ENCODE data around the gene KLHDC7B.

The KLHDC7B gene

DNA sequence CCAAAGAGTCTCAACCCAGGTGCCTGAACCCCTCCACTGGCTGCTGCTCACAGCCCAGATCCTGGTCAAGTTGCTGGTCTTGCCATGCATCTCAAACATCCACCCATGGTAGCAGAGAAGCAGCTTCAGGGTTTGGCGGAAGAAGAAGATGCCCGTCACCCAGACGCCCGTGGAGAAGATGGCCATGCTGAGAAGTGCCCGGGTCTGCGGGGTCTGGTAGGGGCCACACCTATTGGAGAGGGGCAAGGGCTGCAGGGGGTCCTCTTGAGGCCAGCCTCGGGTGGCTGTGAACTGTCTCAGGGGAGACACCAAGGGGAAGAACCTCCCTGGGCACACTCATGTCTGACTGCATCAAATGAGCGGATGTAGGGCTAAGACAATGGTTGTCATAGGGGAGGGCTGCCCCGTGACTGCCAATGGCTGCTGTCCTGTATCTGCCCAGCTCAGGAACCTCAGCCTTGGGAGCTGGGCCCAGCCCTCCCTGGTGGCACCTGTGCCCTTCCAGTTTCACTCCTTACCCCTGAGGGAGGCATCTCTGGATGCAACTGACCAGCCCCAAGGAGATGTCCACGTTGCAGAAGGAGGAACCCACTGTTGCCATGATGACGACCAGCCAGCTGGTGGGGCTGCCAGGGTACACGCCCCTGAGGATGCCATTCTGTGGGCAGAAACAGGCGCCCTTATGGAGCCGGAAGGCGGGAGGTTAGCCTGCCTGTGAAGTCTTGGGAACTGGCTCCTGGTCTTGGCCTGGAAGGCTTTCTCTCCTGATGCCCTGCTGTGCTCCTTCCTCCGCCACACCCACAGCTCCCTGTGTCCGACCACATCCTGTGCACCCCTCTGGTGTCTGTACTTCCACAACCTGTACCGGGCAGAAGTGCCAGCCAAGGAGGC is 31.4 kb downstream of the KLHDC7B start:
- no peak for DNase-seq

DNA sequence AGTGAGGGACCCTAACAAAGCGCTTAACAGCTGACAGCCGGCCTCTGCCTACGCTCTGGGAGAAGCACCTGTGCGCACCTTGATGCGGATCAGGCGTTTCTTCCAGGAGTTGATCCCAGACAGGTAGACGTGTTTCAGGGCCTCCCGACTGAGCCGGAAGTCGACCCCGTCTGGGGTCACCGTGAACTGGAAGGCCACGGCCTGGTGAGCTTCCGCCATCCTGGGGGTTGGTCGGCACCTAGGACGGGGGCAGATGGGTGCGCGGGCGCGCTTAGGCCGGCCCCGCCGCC is 31.9 kb downstream of the KLHDC7B start:
- DNase-seq: no peak

DNA sequence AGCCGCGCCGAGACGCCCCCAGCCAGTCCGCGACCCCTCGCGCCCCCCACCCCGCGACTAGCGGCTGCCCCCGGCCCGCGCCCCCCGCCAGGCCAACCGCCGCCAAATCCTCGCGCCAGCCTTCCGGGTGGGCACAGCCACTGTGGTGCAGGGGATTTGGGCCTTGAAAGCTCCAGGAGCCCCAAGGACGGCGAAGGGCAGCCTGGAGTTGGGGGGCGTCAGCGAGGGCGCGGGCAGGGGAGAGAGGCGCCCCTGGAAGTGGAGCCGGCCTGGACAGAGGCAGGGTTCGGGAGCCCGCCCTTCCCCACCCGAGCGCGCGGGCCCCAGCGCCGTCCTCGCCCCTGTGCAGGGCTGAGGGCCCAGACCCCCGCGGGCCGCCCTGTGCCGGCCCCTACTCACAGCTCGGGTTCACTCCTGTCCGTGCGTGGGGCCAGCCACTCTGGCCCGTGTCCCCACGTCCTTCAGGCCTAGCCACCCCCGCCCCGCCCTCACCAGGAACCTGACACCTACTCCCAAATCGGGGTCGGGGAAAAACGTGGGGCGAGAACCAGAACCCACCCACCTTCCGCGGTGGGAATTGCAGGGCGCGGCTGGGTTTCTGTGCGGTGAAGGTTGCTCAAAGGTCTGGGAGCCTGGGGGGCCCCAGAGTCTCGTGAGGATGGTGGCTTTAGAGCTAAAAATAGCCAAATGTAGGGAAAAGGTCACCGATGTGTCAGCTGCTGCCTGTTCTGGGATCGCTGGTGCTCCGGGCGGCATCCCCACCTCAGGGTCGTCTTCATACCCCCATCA is 32.5 kb downstream of the KLHDC7B start, which contains the start of gene CPT1B:
Gene CPT1B, minus strand, starts transcription at position 441 of the 789 bp plus-strand sequence. CDS start 512 bp downstream, outside the sequence.
- DNase-seq: no peak

DNA sequence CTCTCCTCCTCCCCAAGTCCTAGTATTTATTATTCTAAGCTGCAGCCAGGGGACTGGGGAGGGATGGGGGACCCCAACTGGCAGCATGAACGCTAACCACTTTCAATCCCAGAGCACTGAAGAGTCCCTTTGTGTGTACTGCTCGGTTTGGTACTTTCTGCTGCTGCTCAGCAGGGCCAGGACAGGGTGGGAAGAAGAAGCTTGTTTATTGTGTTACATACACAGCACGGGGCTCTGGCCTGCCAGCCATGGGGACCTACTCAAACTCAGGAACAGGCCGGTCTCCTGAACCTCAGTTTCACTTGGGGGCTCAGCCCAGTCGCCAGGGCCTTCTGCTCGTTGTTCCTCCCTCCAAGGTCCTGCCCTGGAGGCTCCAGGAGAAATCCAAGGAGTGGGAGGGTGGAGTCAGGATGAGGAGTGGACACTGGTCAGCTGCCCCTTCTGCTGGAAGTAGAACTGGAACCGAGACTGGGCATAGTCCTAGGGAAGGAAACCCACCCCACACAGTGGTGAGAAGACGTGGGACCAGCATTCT is 33.1 kb downstream of the KLHDC7B start:
- DNase-seq: no peak

DNA sequence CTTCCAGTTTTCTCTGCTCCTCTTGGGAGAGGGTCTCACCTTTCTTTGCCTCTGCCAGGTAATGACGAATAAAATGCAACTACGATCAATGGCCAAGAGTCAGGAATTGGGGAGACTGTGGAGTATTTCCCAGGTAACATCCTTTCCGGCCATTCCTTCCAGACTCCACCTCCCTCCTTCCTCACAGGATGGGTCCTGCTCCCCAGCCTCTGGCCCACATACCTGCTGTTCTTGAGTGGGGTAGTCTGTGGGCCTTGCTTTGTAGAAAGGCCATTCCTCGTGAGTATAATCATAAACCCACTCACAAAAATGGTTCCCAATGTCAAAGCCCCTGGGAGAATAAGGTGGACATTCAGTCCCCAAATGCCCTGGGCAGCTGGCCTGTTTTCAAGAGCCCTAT is 34.1 kb downstream of the KLHDC7B start:
- DNase-seq: no peak

DNA sequence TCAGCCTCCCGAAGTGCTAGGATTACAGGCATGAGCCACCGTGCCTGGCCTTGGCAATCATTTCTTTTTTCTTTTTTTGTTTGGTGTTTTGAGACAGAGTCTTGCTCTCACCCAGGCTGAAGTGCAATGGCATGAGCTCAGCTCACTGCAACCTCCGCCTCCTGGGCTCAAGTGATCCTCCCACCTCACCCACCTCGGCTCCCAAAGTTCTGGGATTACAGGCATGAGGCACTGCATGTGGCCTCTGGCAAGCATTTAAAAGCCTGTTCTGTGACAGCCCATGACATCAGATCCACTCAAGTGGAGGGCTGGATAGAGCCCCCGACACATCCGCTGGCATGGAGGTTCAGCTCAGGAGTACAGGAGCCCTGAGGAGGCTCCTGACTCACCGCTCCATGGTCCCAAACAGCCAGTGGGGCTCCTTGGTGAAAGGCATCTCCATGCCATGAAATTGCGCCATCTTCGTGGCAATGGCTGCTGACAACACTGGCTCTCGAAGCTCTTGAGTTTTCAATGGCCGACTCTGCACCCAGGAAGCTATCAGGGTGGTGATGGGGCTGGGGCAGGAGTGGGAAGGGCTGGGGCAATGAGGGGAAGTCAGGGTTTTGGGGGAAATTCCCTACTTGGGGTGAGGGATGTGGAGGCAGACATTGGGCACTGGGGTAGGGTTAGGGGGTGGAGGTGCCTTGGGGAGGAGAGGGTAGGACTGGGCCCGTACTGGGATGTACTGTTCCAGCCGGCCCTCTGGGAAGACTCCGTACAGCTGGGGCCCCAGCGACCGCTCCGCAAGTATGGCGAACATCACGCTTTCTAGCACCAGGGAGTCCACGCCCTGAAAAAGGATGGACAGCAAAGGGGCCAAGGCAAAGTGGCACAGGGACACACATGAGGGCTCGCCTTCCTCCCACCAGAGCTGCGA is 35.6 kb downstream of the KLHDC7B start:
- DNase-seq: no peak

DNA sequence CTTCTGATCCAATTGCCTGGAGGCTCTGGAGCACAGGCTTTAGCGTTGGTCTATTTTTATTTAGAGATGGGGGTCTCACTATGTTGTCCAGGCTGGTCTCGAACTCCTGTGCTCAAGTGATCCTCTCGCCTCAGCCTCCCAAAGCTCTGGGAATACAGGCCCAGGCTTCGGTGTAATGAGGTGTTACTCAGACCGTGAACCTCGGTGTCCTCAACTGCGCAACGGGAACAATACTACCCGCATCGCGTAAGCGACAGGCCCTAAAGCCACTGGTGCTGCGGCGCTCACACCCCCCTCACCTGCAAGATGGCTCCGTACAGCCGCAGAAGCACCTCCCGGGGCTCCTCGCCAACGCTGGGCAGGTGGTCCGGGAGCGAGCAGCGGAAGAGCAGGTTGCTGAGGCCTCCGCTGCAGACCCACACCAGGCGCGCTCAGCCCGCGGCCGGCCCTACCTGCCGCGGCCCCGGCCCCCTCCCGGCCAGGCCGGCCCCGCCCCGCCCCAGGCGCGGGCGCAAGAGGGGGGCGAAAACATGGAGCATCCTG is 36.3 kb downstream of the KLHDC7B start:
- no peak for DNase-seq

DNA sequence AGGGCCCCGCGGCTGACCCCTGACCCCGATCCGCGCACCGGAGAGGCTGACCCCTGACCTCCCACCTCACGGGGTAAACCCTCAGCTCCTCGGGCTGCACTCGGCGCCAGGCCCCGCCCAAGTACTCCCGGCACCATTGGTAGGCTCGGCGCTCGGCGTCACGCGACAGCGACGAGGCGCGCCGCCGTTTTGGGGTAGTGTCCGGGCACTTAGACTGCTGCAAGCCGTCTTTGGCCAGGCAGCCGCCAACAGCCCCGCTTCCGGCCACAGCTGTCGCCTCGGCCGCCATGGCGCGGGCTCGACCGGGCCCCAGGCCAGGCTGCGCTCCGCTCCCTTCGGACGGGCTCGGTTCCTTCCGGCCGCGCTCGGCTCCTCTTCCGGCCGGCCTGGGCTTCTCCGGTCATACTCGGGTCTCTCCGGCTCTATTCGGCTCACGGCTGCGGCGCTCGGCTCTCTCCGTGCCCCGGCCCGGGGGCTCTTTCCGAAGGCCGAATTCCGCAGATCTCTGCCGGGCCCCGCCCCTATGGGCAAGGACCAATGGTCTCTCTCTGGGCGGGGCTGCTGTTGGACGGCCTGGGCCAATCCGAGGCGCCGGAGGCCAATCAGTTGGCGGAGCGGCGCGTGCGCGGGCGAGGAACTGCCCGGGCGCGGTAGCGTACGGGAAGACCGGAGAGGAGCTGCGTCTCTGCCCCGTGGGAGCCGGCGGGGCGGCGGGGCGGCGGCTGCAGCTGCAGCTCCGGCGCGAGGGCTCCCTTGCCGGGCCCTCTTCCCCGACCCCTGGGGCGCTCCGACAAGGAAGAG is 37.0 kb downstream of the KLHDC7B start, which contains the start of gene CHKB:
Gene CHKB, minus strand, starts transcription at position 357 of the 801 bp plus-strand sequence. Its CDS starts 68 bp downstream, at position 289.
- peak; percentile 99 for DNase-seq

DNA sequence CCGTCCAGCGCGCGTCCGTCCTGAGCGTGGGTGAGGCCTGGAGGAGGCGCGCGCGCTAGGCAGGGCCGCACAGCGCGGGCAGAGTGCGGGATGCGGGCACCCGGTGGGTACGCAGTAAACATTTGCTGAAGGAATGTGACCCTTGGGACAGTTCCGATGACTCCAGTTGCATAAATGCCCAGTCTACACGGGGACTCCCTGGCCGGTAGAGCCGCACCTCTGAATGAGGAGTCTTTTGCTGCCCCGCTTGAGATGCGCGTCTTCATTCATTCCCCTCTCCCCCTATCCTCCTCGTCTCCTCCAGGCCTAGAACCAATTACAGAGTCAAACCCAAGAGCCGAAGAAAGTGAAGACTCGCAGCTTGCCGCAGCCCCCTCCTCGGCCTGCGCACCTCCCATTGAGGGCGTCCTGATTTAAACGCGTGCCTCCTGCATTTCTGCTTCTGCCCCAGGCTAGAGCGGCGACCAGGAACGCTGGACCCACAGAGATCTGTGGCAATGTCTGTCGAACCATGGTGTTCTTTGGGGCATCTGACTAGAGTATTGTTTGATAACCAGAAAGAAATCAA is 37.7 kb downstream of the KLHDC7B start:
- no peak for DNase-seq

DNA sequence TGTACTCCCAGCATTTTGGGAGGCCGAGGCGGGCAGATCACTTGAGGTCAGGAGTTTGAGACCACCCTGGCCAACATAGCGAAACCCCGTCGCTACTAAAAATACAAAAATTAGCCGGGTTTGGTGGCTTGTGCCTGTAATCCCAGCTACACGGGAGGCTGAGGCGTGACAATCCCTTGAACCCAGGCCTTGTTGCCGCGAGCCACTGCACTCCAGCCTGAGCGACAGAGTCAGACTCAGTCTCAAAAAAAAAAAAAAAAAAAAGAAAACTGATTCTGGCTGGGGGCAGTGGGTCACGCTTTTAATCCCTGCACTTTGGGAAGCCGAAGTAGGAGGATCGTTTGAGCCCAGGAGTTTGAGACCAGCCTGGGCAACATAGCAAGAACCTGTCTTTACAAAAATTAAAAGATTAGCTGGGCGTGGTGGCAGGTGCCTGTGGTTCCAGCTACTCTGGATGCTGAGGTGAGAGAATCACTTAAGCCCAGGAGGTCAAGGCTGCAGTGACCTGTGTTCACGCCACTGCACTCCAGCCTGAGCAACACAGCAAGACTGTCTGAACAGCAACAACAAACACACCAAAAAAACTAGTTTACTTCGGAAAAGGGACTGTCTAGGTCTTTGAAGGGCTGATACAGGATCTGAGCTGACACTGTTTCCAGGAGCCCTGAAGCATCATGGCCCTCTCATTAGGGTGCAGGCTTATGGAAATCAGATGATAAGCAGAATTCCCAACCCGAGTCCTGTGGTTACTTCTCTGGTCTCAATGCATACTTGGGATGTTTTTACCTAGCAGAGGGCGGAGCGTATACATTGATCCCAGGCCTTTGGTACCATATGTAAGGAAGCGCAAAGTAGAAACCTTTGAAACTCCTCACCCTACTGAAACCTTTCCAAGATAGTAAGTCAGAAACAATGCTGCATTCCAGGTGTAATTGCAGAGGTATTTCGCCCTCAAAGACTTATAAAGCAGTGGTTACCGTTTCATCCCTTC is 38.7 kb downstream of the KLHDC7B start:
- DNase-seq: no peak

DNA sequence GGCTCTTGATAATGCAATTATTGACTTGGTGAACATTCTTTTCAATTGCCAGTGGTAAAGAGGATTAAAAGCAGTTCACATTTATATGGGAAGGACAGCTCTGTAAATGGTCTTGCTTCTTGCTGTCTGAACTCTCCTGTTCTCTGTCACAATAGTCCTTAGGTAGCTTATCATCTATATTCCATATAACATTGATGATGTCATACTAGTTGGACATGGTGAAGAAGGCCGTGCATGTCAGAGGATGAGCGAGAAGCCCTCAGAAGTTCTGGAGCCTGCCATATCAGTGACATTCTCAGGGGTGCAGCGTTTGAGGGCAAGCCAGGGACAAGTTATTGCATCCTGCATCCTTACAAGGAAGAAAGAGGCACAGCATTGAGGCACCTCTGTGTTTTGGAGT is 39.5 kb downstream of the KLHDC7B start:
- DNase-seq: no peak

DNA sequence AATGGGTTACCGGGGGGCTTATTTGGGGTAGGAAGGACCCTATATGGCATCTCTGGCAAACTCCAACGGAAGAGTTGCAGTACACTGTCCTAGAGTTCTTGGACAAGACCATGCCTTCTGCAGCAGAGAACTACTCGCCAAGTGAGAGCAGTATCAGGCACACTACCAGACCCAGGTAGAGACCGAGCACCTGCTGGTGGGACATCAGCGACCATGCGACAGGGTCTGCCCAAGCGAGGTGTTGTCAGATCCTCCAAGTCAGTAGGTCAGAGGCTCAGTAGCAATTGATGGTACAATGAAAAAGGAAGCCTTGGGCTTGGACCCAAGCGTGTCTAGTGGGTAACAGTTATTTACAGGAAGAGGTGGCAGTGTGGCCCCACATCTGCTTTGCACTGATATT is 40.1 kb downstream of the KLHDC7B start:
- no peak for DNase-seq

DNA sequence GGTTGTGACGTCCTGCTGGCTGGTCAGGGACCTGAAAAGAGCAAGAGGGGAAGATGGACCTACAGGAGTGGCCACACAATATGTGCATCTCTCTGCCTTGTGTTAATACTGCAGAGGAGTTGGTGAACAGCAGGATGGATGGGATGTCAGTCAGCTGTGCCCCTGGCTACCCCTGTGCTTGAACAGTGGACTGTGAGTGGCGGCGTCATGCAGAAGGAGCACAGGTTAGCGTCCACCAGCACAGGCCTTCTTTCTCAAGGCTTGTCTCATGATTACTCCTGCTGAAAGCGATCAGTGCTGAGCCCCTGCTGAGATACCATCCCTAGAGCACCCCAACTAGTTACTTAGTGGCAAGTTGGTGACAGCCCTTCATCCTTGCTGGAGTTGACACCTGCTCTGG is 40.7 kb downstream of the KLHDC7B start:
- no peak for DNase-seq

DNA sequence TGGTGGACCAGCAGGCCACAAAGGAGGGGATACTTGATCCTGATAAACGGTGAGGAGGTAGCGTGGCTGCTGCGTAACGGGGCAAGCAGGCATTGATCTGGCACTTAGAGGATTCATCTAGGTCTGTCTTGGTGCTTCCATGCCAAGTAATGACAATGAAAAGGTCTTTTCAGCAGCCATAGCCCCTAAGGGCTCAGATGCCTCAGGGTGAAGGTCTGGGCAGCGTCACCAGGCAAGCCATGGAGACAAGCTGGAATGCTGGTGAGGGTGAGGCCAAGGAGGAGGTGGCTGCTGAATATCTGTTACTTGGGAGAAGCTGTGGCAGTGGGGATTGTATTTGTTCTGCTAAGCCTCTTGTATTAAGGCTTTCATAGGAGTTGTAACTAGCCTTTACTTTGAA is 41.7 kb downstream of the KLHDC7B start:
- DNase-seq: no peak

DNA sequence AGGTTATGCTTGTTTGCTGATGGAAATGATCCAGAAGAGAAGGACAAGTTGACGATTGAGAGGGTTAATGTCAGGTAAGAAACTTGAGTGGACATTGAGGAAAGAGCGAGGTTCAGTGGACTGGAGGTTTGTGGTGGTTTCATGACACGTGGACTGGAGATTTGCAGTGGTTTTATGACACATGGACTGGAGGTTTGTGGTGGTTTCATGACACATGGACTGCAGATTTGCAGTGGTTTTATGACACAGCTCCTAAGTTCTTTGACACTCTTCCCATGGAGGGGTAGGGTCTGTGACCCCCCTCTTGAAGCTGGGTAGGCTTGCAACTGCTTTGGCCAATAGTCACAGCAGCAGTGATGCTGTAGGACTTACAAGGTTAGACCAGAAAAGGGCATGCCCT is 49.5 kb downstream of the KLHDC7B start:
- DNase-seq: no peak

DNA sequence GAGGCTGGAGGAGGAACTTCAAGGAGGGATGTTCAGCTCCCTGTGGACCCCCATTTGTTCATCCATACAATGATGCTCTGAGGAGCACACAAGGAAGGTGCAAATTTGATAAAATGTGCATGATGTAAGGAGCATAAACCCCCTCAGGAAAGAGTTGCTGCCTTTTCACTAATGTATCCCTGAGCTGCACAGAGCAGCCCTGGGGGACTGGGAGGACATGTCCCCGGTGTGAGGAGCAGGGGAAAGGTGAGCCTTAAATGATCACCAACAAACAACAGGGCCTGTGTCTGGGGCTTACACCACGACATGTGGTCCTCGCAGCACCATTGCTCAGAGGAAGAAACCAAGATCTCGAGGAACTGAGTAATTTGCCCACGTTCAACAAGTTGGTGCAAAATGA is 51.4 kb downstream of the KLHDC7B start:
- no peak for DNase-seq

DNA sequence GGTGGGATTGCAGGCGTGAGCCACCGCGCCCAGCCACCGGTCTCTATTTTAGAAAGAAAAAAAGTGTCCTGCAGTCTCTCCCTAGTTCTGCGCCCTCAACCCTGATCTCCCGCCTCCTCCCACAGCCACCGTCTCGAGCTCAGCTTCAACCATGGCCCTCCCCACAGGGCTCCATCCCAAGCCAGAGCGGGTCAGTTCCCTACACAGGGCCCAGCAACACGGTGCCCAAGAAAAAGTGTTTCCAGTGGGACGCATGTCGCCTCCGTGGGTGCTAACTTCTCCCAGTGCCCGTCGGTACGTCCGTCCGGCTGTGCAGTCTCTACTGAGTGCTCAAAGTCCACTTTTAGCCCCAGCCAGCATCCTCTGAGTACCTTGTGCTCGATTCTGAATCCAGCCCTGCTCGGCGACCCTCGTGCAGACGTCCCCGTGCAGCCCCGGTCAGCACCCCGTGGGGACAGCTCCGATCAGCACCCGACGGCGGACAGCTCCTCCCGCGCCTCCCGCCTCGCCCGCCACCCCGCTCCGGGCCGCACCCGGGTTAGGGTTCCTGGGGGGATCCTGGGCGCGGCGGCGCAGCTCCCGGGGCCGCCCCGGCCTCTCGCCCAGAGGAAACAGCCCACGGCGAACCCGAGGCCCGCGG is 54.2 kb downstream of the KLHDC7B start:
- peak; percentile 69 for DNase-seq

DNA sequence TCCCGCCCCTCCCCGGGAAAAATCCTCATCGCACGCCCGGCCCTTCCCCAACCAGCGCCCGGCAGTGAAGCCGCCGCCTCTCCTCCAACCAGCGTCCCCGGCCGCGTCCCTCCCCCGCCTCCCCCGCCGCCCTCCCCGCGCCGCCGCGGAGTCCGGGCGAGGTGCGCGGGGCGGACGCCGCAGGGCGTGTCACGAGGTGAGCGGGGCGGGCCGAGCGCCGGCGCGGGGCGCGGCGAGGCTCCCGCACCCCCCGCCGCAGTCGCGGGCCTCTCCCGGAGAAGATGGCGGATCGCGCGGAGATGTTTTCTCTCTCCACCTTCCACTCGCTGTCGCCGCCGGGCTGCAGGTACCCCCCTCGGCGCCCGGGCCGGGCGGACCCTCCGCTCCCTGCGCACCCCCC is 54.8 kb downstream of the KLHDC7B start, which contains the start of gene MAPK8IP2:
Gene MAPK8IP2, plus strand, starts transcription at position 256 of the 400 bp plus-strand sequence. Its CDS starts 26 bp downstream, at position 282.
- DNase-seq: peak; percentile 88

Data from NCI-H69 (cell line).